Trophoblast cell (in vitro differentiated cells and primary cell): ENCODE data around the gene ADTRP.

ENCODE experiments used
- DNase-seq, 2 donors: peaks; one replicate each; pipeline ENCODE4 v3.0.0-alpha.2; 2016
- H2AFZ ChIP-seq: 2 replicates; pipeline ENCODE4 v1.6.1; 2013; ENCODE audit warnings: low read length, moderate library complexity, mild to moderate bottlenecking; ENCODE audit not compliant: insufficient read depth, poor library complexity
- H2AK5ac ChIP-seq: 2 replicates; pipeline ENCODE4 v1.6.1; 2013; ENCODE audit warnings: mild to moderate bottlenecking, low read length
- H2BK120ac ChIP-seq: 2 replicates; pipeline ENCODE4 v1.6.1; 2013; ENCODE audit warnings: low read length, mild to moderate bottlenecking, moderate library complexity; ENCODE audit not compliant: insufficient read depth, poor library complexity
- H2BK12ac ChIP-seq: 2 replicates; pipeline ENCODE4 v1.6.1; 2013; ENCODE audit warnings: mild to moderate bottlenecking, low read length, moderate library complexity
- H2BK5ac ChIP-seq: 2 replicates; pipeline ENCODE4 v1.6.1; 2013; ENCODE audit warnings: low read length, low read depth, moderate library complexity, mild to moderate bottlenecking; ENCODE audit not compliant: poor library complexity
- H3K14ac ChIP-seq: 2 replicates; pipeline ENCODE4 v1.6.1; 2013; ENCODE audit warnings: mild to moderate bottlenecking, low read length
- H3K18ac ChIP-seq: 2 replicates; pipeline ENCODE4 v1.6.1; 2013; ENCODE audit warnings: mild to moderate bottlenecking, low read length
- H3K23ac ChIP-seq: 2 replicates; pipeline ENCODE4 v1.6.1; 2013; ENCODE audit warnings: low read length
- H3K27ac ChIP-seq: 2 replicates; pipeline ENCODE4 v1.5.1; 2013; ENCODE audit warnings: low read depth, mild to moderate bottlenecking, inconsistent platforms, low read length, moderate library complexity
- H3K27me3 ChIP-seq: 2 replicates; pipeline ENCODE4 v1.6.1; 2013; ENCODE audit warnings: inconsistent platforms, mild to moderate bottlenecking, low read length, moderate library complexity; ENCODE audit not compliant: insufficient read depth
- H3K36me3 ChIP-seq, 2 experiments: 1 replicate in 1 of 2; 2 replicates in 1 of 2; pipeline ENCODE4 v1.6.1; 2013; ENCODE audit warnings: low read length in 2 of 2, mild to moderate bottlenecking in 2 of 2, moderate library complexity in 1 of 2; ENCODE audit not compliant: insufficient read depth in 2 of 2, control insufficient read depth in 1 of 2
- H3K4ac ChIP-seq: 2 replicates; pipeline ENCODE4 v1.6.1; 2013; ENCODE audit warnings: low read depth, mild to moderate bottlenecking, low read length, moderate library complexity
- H3K4me1 ChIP-seq, 2 experiments: 1 replicate in 1 of 2; 2 replicates in 1 of 2; pipeline ENCODE4 v1.6.1; 2013; ENCODE audit warnings: low read length in 2 of 2, mild to moderate bottlenecking in 2 of 2, moderate library complexity in 1 of 2; ENCODE audit not compliant: insufficient read depth in 2 of 2, control insufficient read depth in 1 of 2
- H3K4me2 ChIP-seq: 2 replicates; pipeline ENCODE4 v1.6.1; 2013; ENCODE audit warnings: inconsistent platforms, mild to moderate bottlenecking, low read length, moderate library complexity
- H3K4me3 ChIP-seq: 2 replicates; pipeline ENCODE4 v1.5.1; 2013; ENCODE audit warnings: mild to moderate bottlenecking, low read depth, low read length, inconsistent platforms
- H3K79me1 ChIP-seq: one replicate; pipeline ENCODE4 v1.6.1; 2013; ENCODE audit warnings: low read length
- H3K79me2 ChIP-seq: 2 replicates; pipeline ENCODE4 v1.6.1; 2013; ENCODE audit warnings: low read length, mild to moderate bottlenecking; ENCODE audit not compliant: control insufficient read depth, insufficient read depth, poor library complexity
- H3K9ac ChIP-seq: 2 replicates; pipeline ENCODE4 v1.6.1; 2013; ENCODE audit warnings: mild to moderate bottlenecking, low read length
- H3K9me3 ChIP-seq: 2 replicates; pipeline ENCODE4 v1.6.1; 2013; ENCODE audit warnings: low read depth, mild to moderate bottlenecking, control low read depth, inconsistent platforms, low read length; ENCODE audit not compliant: insufficient read depth
- H4K12ac ChIP-seq: 2 replicates; pipeline ENCODE4 v1.6.1; 2013; ENCODE audit warnings: low read depth, mild to moderate bottlenecking, low read length, moderate library complexity
- H4K8ac ChIP-seq: 2 replicates; pipeline ENCODE4 v1.6.1; 2013; ENCODE audit warnings: low read depth, mild to moderate bottlenecking, low read length, moderate library complexity
- H4K91ac ChIP-seq: one replicate; pipeline ENCODE4 v1.6.1; 2013; ENCODE audit warnings: low read depth, mild to moderate bottlenecking, low read length, moderate library complexity
- WGBS: extraction: QIAGEN DNeasy Blood & Tissue Kit; methylation state at CpG from one replicate; pipeline ENCODE4 v1.1.7; 2013; ENCODE audit warnings: missing lambda C conversion rate; ENCODE audit not compliant: insufficient read length, insufficient coverage; ENCODE audit errors: extremely low coverage; 5-methylcytosine and 5-hydroxymethylcytosine counted together

The ADTRP gene

GRCh38 chr6:11782524-11782923 is 3.9 kb upstream of the ADTRP start:
- H4K91ac ChIP-seq = no peak overlapping the region
- H3K27ac ChIP-seq = no peak overlapping the region
- H3K23ac ChIP-seq = no peak overlapping the region
- H3K27me3 ChIP-seq = no peaks in the 10 kb centered on the region
- H2AK5ac ChIP-seq = no peak overlapping the region
- H4K12ac ChIP-seq = no peak overlapping the region
- H3K4me3 ChIP-seq = no peak overlapping the region
- no peak overlapping the region for H2AFZ ChIP-seq
- H4K8ac ChIP-seq = no peak overlapping the region
- H3K4ac ChIP-seq = no peak overlapping the region
- no peak for DNase-seq
- H3K79me2 ChIP-seq = no peaks in the 10 kb centered on the region
- H3K79me1 ChIP-seq = no peaks in the 10 kb centered on the region
- H3K36me3 ChIP-seq = no peaks in the 10 kb centered on the region
- no peak overlapping the region for H3K14ac ChIP-seq
- WGBS = no CpG with 5 or more reads among the region's 4 CpGs
- no peak overlapping the region for H2BK5ac ChIP-seq
- no peak overlapping the region for H3K9ac ChIP-seq
- no peaks in the 10 kb centered on the region for H3K9me3 ChIP-seq
- no peak overlapping the region for H2BK12ac ChIP-seq
- H3K4me1 ChIP-seq = no peaks in the 10 kb centered on the region
- H3K4me2 ChIP-seq = no peak overlapping the region
- H3K18ac ChIP-seq = no peak overlapping the region
- H2BK120ac ChIP-seq = no peak overlapping the region

- no peak overlapping the region for H3K14ac ChIP-seq
- H2BK120ac ChIP-seq = no peak overlapping the region
- no peak for DNase-seq
- H3K4me1 ChIP-seq = no peaks in the 10 kb centered on the region
- no peak overlapping the region for H2BK12ac ChIP-seq
- no peak overlapping the region for H3K9ac ChIP-seq
- H3K79me2 ChIP-seq = no peaks in the 10 kb centered on the region
- H3K18ac ChIP-seq = no peak overlapping the region
- H3K79me1 ChIP-seq = no peaks in the 10 kb centered on the region
- no peak overlapping the region for H2AFZ ChIP-seq
- no peaks in the 10 kb centered on the region for H3K36me3 ChIP-seq
- no peak overlapping the region for H3K4me2 ChIP-seq
- no peak overlapping the region for H3K4me3 ChIP-seq
- H4K8ac ChIP-seq = no peak overlapping the region
- H3K27ac ChIP-seq = no peak overlapping the region
- H3K4ac ChIP-seq = no peak overlapping the region
- no peak overlapping the region for H4K91ac ChIP-seq
- H3K9me3 ChIP-seq = no peaks in the 10 kb centered on the region
- no peaks in the 10 kb centered on the region for H3K27me3 ChIP-seq
- H4K12ac ChIP-seq = no peak overlapping the region
- no peak overlapping the region for H2BK5ac ChIP-seq
- no peak overlapping the region for H2AK5ac ChIP-seq
- H3K23ac ChIP-seq = no peak overlapping the region
- WGBS = no CpG with 5 or more reads among the region's 2 CpGs
These were observed 1.5 kb upstream of the ADTRP start for GRCh38 chr6:11780097-11780428.

GRCh38 chr6:11779329-11780096 is 910 bp upstream of the ADTRP start:
- no peaks in the 10 kb centered on the region for H3K27me3 ChIP-seq
- peaks cover 3% of the 10 kb centered on the region for H3K9me3 ChIP-seq
- H2BK12ac ChIP-seq = no peak overlapping the region
- no peaks in the 10 kb centered on the region for H3K79me2 ChIP-seq
- H4K12ac ChIP-seq = no peak overlapping the region
- no peaks in the 10 kb centered on the region for H3K36me3 ChIP-seq
- H3K27ac ChIP-seq = no peak overlapping the region
- no peak overlapping the region for H3K9ac ChIP-seq
- no peak overlapping the region for H2AK5ac ChIP-seq
- no peak overlapping the region for H3K4me2 ChIP-seq
- no peak overlapping the region for H4K8ac ChIP-seq
- H2AFZ ChIP-seq = no peak overlapping the region
- no peak overlapping the region for H2BK120ac ChIP-seq
- no peak overlapping the region for H3K23ac ChIP-seq
- no peaks in the 10 kb centered on the region for H3K4me1 ChIP-seq
- no peak overlapping the region for H4K91ac ChIP-seq
- H3K4ac ChIP-seq = no peak overlapping the region
- H3K14ac ChIP-seq = no peak overlapping the region
- WGBS = no CpG with 5 or more reads among the region's 6 CpGs
- H2BK5ac ChIP-seq = no peak overlapping the region
- no peak overlapping the region for H3K4me3 ChIP-seq
- no peaks in the 10 kb centered on the region for H3K79me1 ChIP-seq
- H3K18ac ChIP-seq = no peak overlapping the region
- DNase-seq = peak in 1 of 2 donors; percentile 29

GRCh38 chr6:11778036-11778435 is 567 bp downstream of the ADTRP start:
- Histone ChIP-seq H3K18ac (no peak overlapping the region), H2AK5ac (no peak overlapping the region), H3K79me1 (no peaks in the 10 kb centered on the region)

More at GRCh38 chr6:11778036-11778435, 567 bp downstream of the ADTRP start:
- H3K4me2 ChIP-seq = no peak overlapping the region
- no peak overlapping the region for H3K4ac ChIP-seq
- H4K91ac ChIP-seq = no peak overlapping the region
- no peak overlapping the region for H3K27ac ChIP-seq
- H2BK120ac ChIP-seq = no peak overlapping the region
- H3K23ac ChIP-seq = no peak overlapping the region
- H3K79me2 ChIP-seq = no peaks in the 10 kb centered on the region
- no peaks in the 10 kb centered on the region for H3K27me3 ChIP-seq
- H2BK12ac ChIP-seq = no peak overlapping the region
- H4K8ac ChIP-seq = no peak overlapping the region
- H3K4me1 ChIP-seq = no peaks in the 10 kb centered on the region
- H3K9ac ChIP-seq = no peak overlapping the region
- H2AFZ ChIP-seq = no peak overlapping the region
- H3K9me3 ChIP-seq = peaks cover 3% of the 10 kb centered on the region
- no peak overlapping the region for H3K14ac ChIP-seq
- no peak overlapping the region for H3K4me3 ChIP-seq
- no peak for DNase-seq
- H3K36me3 ChIP-seq = no peaks in the 10 kb centered on the region
- no CpG with 5 or more reads among the region's 2 CpGs for WGBS
- H2BK5ac ChIP-seq = no peak overlapping the region
- H4K12ac ChIP-seq = no peak overlapping the region
